ENCODE data around the gene RNASE12. TPM values are rescaled to one million over a fixed set of nuclear protein-coding genes. Genes with fewer than 3 reads are reported as not detected.

The RNASE12 gene
- total RNA-seq, 1 experiment from 2014 or later: not detected

GRCh38 chr14:20628063-20628854 is 37.1 kb upstream of the RNASE12 start:
- Histone ChIP-seq H3K4me3 (ENCODE audit: low read depth, low read length, poor library complexity, severe bottlenecking) (no peak overlapping the region), H3K27me3 (replicated peaks; ENCODE audit: insufficient read depth, low read depth, low read length, poor library complexity) (peaks cover 6% of the 10 kb centered on the region), H3K27ac (ENCODE audit: low read depth, low read length, poor library complexity, severe bottlenecking) (no peak overlapping the region), H3K4me1 (ENCODE audit: insufficient read depth, low read length, poor library complexity, severe bottlenecking) (peaks cover 10% of the 10 kb centered on the region), H3K36me3 (ENCODE audit: insufficient read depth, low read length, poor library complexity, severe bottlenecking) (no peaks in the 10 kb centered on the region), H3K9me3 (ENCODE audit: low read depth, low read length, poor library complexity, severe bottlenecking) (no peaks in the 10 kb centered on the region)
- TF ChIP-seq EZH2 (IDR thresholded peaks at IDR 0.05; ENCODE audit: borderline replicate concordance, low read depth, low read length, poor library complexity, severe bottlenecking) (no peak), CTCF (conservative IDR thresholded peaks at IDR 0.05; ENCODE audit: low read depth, low read length) (no peak)
- DNase-seq (ENCODE audit: low spot score): no peak
- POLR2A ChIA-PET (ENCODE audit: low non-redundant PET): interaction anchor here (0.6 kb wide), 1 partner anchor 78 kb away, joined by 3 read pairs; no protein-coding TSS in a partner anchor
- CTCF ChIA-PET: no interaction called here
- BruUV-seq (replicated peaks): no TSS peak
- intact Hi-C loops (cut with micrococcal nuclease; ENCODE audit: unreplicated experiment): no loop called here

- DNase-seq (ENCODE audit: low spot score): no peak
- no peaks in the 10 kb centered on the region for H3K9me3 ChIP-seq (ENCODE audit: low read depth, low read length, poor library complexity, severe bottlenecking)
- no peak overlapping the region for H3K4me3 ChIP-seq (ENCODE audit: low read depth, low read length, poor library complexity, severe bottlenecking)
- intact Hi-C loops (cut with micrococcal nuclease; ENCODE audit: unreplicated experiment): no loop called here
- no TSS peak for BruUV-seq (replicated peaks)
- POLR2A ChIA-PET (ENCODE audit: low non-redundant PET): interaction anchor here (0.6 kb wide), 1 partner anchor 78 kb away, joined by 3 read pairs; no protein-coding TSS in a partner anchor
- H3K27ac ChIP-seq (ENCODE audit: low read depth, low read length, poor library complexity, severe bottlenecking): no peak overlapping the region
- H3K36me3 ChIP-seq (ENCODE audit: insufficient read depth, low read length, poor library complexity, severe bottlenecking): no peaks in the 10 kb centered on the region
- no peak for TF ChIP-seq CTCF (conservative IDR thresholded peaks at IDR 0.05; ENCODE audit: low read depth, low read length)
- no peak for TF ChIP-seq EZH2 (IDR thresholded peaks at IDR 0.05; ENCODE audit: borderline replicate concordance, low read depth, low read length, poor library complexity, severe bottlenecking)
- H3K4me1 ChIP-seq (ENCODE audit: insufficient read depth, low read length, poor library complexity, severe bottlenecking): peaks cover 10% of the 10 kb centered on the region
- peaks cover 6% of the 10 kb centered on the region for H3K27me3 ChIP-seq (replicated peaks; ENCODE audit: insufficient read depth, low read depth, low read length, poor library complexity)
- CTCF ChIA-PET: no interaction called here
Observed at GRCh38 chr14:20627346-20628027, 36.3 kb upstream of the RNASE12 start.

- H3K4me1 ChIP-seq (ENCODE audit: insufficient read depth, low read length, poor library complexity, severe bottlenecking): peaks cover 10% of the 10 kb centered on the region
- no peak for DNase-seq (ENCODE audit: low spot score)
- peak overlapping the region; percentile 43 for H3K4me3 ChIP-seq (ENCODE audit: low read depth, low read length, poor library complexity, severe bottlenecking)
- POLR2A ChIA-PET (ENCODE audit: low non-redundant PET): no interaction called here
- CTCF ChIA-PET: no interaction called here
- intact Hi-C loops (cut with micrococcal nuclease; ENCODE audit: unreplicated experiment): no loop called here
- BruUV-seq (replicated peaks): no TSS peak
- no peaks in the 10 kb centered on the region for H3K36me3 ChIP-seq (ENCODE audit: insufficient read depth, low read length, poor library complexity, severe bottlenecking)
- TF ChIP-seq CTCF (conservative IDR thresholded peaks at IDR 0.05; ENCODE audit: low read depth, low read length): no peak
- TF ChIP-seq EZH2 (IDR thresholded peaks at IDR 0.05; ENCODE audit: borderline replicate concordance, low read depth, low read length, poor library complexity, severe bottlenecking): no peak
- H3K27me3 ChIP-seq (replicated peaks; ENCODE audit: insufficient read depth, low read depth, low read length, poor library complexity): peaks cover 6% of the 10 kb centered on the region
- H3K9me3 ChIP-seq (ENCODE audit: low read depth, low read length, poor library complexity, severe bottlenecking): no peaks in the 10 kb centered on the region
- H3K27ac ChIP-seq (ENCODE audit: low read depth, low read length, poor library complexity, severe bottlenecking): no peak overlapping the region
Observed at GRCh38 chr14:20626274-20626673, 35.1 kb upstream of the RNASE12 start.
